GM21529 (cell line): ENCODE measurements around the gene ACSM2A.
"Not testable (repeated sequence)": the region's sequence is repeated elsewhere in the genome, so short reads cannot be mapped to it uniquely, and the experiment has no call there.

Source experiments
- ATAC-seq: cut with Tn5 transposase; IDR thresholded peaks from one replicate; pipeline ENCODE4 v1.9.1; 2021; ENCODE audit not compliant: unreplicated experiment

ACSM2A gene

DNA sequence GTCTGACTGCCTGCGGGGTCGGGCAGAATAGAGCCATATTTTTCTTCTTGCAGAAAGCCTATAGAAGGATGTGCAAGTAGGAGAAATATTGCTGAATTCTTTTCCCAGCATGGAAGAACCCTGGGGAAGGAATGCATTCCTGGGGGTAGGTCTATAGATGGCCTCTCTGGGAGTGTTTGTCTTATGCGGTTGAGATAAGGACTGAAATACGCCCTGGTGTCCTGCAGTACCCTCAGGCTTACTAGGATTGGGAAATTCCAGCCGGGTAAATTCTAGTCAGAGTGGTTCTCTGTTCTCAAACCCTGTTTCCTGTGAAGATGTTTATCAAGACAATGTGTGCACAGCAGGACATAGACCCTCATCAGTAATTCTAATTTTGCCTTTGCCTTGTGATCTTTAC is 2.3 kb downstream of the ACSM2A start:
- ATAC-seq, result not testable (repeated sequence)

DNA sequence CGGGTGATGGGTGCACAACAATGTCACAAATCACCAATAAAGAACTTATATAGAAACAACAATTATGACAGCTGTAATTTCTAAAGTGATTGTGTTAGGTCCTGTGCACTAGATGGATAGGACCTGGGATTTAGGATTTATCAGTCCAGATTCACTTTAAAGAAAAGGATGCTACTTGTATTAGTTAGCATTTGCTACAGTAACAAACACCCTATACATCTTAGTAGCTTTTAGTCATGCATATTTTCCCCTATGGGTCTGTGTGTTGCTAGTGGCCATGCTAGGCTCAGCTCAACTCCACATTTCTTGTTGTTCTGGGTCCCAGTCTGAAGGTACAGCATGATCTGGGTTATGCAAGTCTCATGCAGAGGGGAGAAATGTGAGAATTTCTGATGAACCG is 7.9 kb downstream of the ACSM2A start:
- not testable (repeated sequence) for ATAC-seq

DNA sequence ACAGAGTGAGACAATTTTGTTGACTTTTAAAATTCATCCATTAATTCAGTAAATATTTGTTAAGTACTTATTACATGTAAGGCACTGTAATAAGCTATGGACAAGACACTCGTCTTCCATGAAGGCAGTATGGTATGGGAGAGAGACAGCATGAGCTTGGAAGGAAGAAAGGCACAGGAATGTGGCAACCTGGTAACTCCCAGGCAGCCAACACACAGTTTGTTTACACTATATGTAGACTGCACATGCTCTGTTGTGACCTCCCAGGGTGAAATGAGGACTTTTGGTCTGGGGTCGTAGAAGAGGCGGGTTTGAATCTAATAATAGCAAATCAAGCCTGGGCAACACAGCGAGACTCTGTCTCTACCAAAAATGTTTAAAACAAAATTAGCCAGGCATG is 9.0 kb downstream of the ACSM2A start:
- ATAC-seq, result not testable (repeated sequence)

DNA sequence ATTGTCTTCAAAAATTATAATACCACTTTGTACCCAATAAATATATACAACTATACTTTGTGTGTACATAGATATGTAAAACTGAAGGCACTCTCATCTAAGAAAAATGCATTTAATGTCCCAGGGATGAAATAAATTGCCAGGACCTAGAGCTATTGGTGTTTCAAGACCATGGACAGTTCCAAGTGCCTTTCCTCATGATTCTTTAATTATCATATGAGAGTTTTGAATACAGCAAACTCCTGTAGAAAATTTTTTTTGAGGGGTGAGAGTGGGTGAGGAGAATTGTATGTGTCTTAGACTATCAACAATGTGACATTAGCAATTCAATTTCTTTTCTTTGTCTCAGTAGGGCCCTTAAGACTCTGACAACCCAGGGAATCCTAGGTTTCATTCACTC is 17.6 kb downstream of the ACSM2A start:
- not testable (repeated sequence) for ATAC-seq

DNA sequence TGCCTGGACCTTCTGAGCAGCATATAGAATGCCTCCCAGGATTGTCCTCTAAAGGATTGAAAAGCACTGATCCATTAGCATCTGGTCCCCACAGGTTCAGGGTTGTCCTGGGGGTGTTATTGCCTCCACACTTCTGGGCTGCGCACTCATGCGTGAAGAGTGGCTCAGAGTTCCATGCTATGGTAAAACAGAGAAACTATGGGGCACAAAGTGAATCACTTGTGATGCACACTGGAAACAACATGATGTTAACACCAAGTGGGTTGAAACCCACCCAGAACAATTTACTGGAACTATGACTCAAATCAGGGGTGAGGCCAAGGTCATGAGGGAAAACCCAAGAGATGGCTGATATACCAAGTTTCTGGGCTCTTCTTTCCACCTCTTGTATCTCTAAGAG is 18.6 kb downstream of the ACSM2A start:
- not testable (repeated sequence) for ATAC-seq

DNA sequence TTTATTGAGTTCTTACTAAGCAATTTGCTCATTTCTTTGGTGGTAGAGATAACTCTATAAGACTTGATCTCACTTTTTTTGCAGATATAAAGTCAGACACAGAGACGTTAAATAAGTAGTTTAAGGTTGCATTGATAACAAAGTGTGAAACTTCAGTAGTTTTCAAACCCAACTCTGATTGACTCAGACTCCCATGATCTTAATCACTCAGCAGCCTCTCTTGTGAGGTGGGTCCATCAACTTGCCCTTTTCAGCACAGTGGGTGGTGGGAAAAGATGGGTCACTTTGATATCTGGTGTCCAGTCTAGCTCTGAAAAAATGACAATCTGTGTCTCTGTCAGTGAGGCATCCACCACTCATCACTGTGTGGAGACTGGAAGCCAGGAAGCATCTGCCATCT is 19.4 kb downstream of the ACSM2A start:
- not testable (repeated sequence) for ATAC-seq

DNA sequence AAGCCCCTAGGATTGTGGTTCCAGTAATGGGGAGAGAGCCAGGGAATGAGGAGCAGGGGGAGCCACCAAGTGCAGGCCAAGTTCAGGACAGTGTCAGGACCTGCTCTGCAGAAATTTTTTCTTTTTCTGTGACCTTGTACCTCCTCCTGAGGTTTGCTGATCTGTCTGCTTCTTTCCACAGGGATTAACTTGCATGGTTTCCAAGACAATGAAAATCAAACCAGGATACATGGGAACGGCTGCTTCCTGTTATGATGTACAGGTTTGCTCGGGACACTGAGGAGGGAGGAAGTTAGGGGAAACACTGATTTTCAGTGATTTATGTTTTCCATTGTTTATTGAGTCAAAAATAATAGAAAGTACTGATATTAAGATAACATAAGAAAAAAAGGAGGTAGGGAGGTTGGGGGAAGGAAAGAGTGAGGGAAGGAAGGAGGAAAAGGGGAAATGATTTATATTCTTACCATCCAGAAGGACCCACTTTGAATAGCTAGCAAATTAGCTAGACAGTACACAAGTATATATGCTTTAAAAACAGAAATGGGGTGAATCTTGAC is 25.9 kb downstream of the ACSM2A start:
- ATAC-seq, result not testable (repeated sequence)

DNA sequence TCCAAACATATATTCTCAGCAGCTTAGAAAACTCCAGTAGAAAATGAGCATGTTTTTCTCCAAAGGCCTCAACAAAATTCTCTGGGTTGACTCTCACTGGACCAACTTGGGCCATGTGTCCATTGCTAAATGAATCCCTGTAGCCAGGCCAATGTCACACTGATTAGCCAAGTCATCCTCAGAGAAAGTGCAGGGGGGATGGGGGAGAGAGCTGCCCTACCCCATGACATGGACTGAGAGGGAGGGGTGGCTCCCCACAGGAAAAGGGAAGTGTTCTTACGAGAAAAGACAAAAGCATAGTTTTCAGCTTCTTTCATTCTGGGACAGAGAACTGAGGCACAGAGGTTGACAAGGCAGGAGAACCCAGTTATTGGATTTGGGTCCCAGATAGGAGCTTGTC is 32.7 kb downstream of the ACSM2A start:
- not testable (repeated sequence) for ATAC-seq

DNA sequence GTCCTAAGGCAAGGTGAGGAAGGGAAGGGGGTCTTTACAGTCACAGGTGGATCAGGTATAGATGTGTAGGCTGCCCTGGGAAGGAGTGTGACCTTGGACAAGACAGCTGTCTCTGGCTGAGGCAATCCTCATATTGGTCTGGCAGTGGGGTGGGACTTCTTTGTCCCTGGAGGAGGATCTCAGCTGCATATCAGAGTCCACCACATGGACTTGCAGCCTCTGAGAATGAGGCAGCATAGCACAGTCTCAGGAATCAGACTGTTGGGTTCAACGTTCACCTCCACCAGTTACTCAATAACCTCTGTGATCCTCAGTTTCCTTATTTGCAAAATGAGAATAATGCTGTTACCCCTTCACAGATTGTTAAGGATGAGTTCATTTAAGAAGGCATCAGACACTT is 33.4 kb downstream of the ACSM2A start:
- ATAC-seq, result no peak

DNA sequence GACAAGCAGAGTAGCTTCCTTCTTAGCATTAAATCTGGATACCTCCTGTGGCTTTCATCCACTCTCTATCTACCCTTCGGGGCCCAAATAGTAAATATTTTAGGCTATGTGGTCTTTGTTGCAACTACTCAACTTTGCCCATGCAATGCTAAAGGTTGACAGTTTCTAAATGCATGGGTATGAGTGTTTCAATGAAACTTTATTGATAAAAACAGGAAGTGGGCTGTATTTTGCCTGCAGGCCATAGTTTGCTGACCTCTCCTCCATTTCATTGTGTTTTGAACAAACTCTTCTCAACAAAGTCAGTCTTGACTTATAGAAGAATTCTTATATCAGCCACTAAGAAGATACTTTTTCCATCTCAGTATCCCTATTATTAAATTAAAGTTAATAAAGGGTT is 34.1 kb downstream of the ACSM2A start:
- no peak for ATAC-seq

DNA sequence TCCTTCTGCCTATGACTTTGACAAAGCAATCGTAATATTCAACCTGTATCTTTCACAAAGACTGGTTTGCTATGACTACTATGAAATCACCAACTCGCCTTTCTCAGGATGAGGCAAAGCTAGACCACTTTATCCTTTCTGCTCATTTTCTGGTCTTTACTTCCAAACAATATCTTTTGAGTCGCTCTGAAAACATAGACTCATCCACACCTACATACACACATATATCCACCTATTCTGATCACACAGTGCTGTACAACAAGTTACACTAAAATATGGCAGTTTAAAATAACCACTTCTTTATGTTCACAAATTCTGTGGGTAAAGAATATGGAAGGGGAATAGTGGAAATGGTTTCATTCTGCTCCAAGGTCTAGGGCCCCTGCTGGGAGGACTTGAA is 39.7 kb downstream of the ACSM2A start:
- not testable (repeated sequence) for ATAC-seq

DNA sequence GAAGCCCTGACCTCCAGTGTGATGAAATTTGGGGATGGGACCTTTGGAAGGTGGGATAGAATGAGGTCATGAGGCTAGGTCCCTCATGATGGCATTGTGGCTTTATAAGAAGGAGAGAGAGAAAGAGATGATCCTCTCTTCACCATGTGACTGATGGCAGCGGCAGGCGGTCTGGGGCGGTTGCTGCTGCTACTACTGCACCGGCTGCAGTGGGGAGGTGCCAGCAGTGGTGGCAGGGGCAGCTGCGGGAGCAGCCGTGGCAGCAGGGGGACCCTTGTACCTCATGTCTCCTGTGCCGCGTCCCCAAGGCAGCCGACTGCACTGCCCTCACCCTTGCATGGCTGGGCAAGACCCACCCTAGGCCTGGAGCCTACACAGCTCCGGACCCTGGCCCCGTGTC is 40.1 kb downstream of the ACSM2A start:
- not testable (repeated sequence) for ATAC-seq

DNA sequence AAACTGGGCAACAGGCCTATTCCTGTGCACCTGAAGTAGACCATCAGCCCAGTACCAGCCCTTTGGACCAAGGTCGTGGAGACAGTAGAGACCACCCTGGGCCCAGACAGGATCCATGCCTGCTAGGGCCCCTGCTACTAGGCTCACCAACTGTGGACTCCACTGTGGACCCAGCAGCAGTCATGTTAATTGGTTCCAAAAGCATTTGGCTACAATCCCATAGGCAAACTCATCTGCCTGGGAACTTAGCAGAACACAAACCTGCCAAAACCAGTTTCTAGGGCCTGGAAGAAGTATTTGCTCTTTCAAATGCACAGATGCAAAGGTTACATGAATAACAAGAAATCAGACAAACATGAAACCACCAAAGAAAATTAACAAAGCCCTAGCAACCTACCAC is 53.1 kb downstream of the ACSM2A start:
- ATAC-seq, result no peak

DNA sequence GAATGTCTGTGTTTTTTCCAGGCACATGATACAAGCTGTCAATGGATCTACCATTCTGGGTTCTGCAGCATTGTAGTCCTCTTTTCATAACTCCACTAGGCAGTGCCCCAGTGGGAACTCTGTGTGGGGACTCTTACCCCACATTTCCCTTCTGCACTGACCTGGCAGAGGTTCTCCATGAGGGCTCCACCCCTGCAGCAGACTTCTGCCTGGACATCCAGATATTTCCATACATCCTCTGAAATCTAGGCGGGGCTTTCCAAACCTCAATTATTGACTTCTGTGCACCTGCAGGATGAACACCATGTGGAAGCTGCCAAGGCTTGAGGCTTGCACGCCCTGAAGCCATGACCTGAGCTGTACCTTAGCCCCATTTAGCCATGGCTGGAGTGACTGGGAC is 56.0 kb downstream of the ACSM2A start:
- no peak for ATAC-seq

DNA sequence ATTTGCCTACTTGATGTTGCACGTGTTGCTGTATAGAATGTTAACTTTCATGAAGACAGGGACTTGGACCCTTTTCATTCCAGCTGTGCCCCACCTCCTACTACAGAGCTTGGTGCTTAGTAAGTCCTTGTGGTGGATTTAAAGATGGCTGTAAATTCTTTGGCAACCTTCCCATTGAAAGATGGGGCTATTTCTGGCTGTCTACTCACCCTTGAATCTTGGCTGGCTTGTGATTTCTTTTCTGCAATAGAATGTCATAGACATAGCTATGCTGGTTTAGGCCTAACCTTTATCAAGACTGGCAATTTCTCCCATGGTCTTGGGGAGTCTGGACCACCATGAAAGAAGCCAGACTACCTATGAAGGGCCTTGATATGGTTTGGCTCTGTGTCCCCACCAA is 59.0 kb downstream of the ACSM2A start:
- ATAC-seq, result no peak

DNA sequence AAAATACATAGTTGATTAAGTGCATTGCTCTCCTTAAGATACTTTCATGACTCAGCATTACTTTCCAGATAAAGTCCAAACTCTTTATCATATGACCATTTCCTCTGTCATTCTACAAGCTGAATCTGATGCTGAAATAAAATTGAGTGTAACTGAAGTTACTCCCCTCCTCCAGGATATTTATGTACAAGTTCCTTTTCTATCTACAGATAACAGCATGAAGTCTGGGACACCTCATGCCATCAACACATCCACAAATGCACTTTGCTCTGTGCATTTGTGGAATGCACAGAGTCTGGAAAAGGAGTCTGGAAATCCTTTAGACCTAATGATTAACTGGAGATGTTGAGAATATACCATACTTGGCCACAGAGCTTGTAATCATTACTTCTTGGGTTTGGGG is 64.4 kb downstream of the ACSM2A start:
- ATAC-seq, result no peak

DNA sequence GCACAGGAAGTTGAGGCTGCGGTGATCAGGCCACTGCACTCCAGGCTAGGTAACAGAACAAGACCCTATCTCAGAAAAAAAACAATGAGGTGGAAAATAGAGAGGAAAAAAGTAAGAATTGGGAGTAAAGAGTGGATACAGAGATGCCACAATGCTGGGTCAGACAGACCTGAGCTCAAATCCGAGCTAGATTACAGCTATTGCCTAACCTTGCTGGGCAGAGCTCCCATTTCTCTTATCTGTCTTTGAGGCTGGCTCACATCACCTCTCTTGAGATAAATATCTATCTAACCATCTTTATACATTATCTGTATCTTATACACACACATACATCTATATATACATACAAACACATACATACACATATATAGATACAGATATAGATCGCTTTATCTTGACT is 65.8 kb downstream of the ACSM2A start:
- no peak for ATAC-seq

DNA sequence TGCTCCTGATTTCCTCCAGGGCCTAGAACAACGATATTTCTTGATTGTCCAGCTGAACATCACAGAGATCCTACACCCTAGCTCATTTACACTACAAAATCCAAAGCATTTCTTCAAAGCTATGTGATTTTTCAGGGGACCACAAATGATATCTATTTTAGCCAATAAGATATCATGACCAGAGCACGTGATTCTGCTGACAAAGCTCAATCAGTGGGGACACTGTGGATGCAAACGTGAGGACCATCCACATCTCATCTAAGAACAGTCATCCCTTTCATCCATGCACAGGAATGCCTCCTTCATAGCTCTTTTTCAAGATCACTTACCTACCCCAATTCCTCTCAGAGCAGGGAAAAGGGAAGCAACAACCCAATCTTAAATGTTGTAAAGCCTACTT is 67.9 kb downstream of the ACSM2A start:
- ATAC-seq, result no peak

DNA sequence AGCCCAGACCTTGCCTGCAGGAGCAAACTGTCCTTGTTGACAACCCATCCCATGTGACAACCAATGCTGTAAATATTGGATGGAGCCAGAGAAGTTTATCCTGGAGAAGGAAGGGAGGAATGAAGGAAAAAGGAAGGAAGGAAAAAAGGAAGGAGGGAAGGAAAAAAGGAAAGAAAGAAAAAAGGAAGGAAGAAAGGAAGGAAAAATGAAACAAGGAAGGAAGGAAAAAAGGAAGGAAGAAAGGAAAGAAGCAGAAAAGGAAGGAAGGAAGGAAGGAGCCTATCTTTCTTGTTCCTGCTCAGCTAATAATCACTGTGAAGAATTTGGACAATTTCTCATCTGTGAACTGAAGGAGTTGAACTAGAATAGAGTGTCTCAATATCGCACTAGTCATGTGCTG is 68.8 kb downstream of the ACSM2A start:
- ATAC-seq, result no peak

DNA sequence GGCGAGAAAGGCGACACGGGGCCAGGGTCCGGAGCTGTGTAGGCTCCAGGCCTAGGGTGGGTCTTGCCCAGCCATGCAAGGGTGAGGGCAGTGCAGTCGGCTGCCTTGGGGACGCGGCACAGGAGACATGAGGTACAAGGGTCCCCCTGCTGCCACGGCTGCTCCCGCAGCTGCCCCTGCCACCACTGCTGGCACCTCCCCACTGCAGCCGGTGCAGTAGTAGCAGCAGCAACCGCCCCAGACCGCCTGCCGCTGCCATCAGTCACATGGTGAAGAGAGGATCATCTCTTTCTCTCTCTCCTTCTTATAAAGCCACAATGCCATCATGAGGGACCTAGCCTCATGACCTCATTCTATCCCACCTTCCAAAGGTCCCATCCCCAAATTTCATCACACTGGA is 80.5 kb downstream of the ACSM2A start:
- ATAC-seq, result not testable (repeated sequence)

DNA sequence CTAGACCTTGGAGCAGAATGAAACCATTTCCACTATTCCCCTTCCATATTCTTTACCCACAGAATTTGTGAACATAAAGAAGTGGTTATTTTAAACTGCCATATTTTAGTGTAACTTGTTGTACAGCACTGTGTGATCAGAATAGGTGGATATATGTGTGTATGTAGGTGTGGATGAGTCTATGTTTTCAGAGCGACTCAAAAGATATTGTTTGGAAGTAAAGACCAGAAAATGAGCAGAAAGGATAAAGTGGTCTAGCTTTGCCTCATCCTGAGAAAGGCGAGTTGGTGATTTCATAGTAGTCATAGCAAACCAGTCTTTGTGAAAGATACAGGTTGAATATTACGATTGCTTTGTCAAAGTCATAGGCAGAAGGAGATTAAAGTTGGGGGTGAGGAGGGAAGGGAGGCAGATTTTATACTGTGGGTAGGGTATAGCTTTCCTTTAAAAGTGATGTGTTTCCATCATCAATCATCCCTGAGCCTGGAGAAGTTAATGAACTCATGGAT is 81.0 kb downstream of the ACSM2A start:
- ATAC-seq, result not testable (repeated sequence)

DNA sequence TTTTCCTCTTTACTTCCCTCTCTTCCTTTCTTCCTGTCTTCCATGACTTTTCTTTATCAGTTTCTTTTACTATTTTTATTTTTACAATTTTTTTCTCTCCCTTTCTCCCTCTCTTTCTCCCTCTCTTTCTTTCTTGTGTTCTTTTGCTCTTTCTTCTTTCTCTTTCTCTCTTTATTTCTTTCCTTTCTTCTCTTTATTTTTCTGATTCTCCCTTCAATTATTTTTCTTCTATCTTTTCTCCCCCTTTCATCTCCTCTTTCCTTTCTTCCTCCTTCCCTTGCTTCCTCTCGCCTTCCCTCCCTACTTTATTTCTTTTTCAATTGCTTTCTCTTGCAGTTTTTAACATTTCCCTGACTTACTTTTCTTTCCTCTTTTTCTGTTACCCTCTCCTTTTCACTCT is 85.3 kb downstream of the ACSM2A start:
- not testable (repeated sequence) for ATAC-seq
